Measurements from ENCODE around the gene PLCB1.

- no peak for TF ChIP-seq POLR2AphosphoS5 (IDR thresholded peaks at IDR 0.05; ENCODE audit: low read depth, low read length)
- no peak for TF ChIP-seq SIN3A (IDR thresholded peaks at IDR 0.05; ENCODE audit: borderline replicate concordance, insufficient read depth, low read length)
- no peak for TF ChIP-seq TAF1 (IDR thresholded peaks at IDR 0.05; ENCODE audit: borderline replicate concordance, insufficient read depth, low read length)
Observed at GRCh38 chr20:8723296-8723695, 591.2 kb downstream of the PLCB1 start.
